Tibial nerve (tissue), 4 donors: ENCODE data around the gene PTPRT. TPM values are rescaled to one million over a fixed set of nuclear protein-coding genes. Genes with fewer than 3 reads are reported as not detected.

Experiments used
- DNase-seq, 2 donors: peaks; one replicate each; pipeline ENCODE4 v3.0.0-alpha.2; 2019; ENCODE audit warnings: low spot score in 2 of 2
- H3K27ac ChIP-seq, 4 donors: fragments of 200-600 bp; sonication (generic) in 3 of 4; one replicate each; pipeline ENCODE4 v1.5.1; 2017 to 2019; ENCODE audit warnings: mild to moderate bottlenecking in 1 of 4
- H3K27me3 ChIP-seq, 2 donors: fragments of 200-600 bp; sonication (generic) in 1 of 2; one replicate each; pipeline versions ENCODE4 v1.5.1 to v1.6.0; 2017 to 2019
- H3K36me3 ChIP-seq, 3 donors: fragments of 200-600 bp; sonication (generic); one replicate each; pipeline ENCODE4 v1.5.1; 2018 to 2019
- H3K4me1 ChIP-seq, 4 donors: fragments of 200-600 bp; sonication (generic) in 3 of 4; one replicate each; pipeline ENCODE4 v1.5.1; 2017 to 2019
- H3K4me3 ChIP-seq, 4 donors: fragments of 200-600 bp; sonication (generic) in 3 of 4; one replicate each; pipeline ENCODE4 v1.5.1; 2017 to 2019; ENCODE audit warnings: mild to moderate bottlenecking in 1 of 4, moderate library complexity in 1 of 4
- H3K9me3 ChIP-seq, 4 donors: fragments of 200-600 bp; sonication (generic) in 3 of 4; one replicate each; pipeline ENCODE4 v1.5.1; 2017 to 2019
- CTCF ChIP-seq, 5 experiments: fragments of 200-600 bp in 3 of 5; fragments of 450-650 bp in 2 of 5; sonication (generic) in 3 of 5; IDR thresholded peaks; one replicate each; pipeline ENCODE4 v1.5.1; 2016 to 2019; ENCODE audit warnings: antibody characterized with exemption in 5 of 5, mild to moderate bottlenecking in 3 of 5, moderate library complexity in 2 of 5
- EP300 ChIP-seq, 2 donors: sonication (generic); formaldehyde crosslinking; IDR thresholded peaks; one replicate each; pipeline ENCODE4 v1.6.1; 2017; ENCODE audit warnings: antibody characterized with exemption in 2 of 2, mild to moderate bottlenecking in 1 of 2
- POLR2A ChIP-seq, 2 donors: fragments of 450-650 bp; IDR thresholded peaks; one replicate each; pipeline ENCODE4 v1.6.1; 2017; ENCODE audit warnings: antibody characterized with exemption in 2 of 2, mild to moderate bottlenecking in 2 of 2, moderate library complexity in 2 of 2
- WGBS, 2 donors: methylation state at CpG; one replicate each; pipeline ENCODE4 v1.1.5; 2018; 5-methylcytosine and 5-hydroxymethylcytosine counted together
- total RNA-seq, 4 donors: library from RNA; depleted of rRNA; stranded (reverse); fragments of >200 nt; gene quantifications; one replicate each; pipeline ENCODE4 v1.1.0, GENCODE V29; 2016

The PTPRT gene
- total RNA-seq, 4 donors from 2014 or later = under 0.01 TPM; not detected in 3

- Histone ChIP-seq H3K9me3 (no peaks in the 10 kb centered on the region), H3K4me1 (peaks cover 0 to 25% (median 0%) of the 10 kb centered on the region in 4 donors)
- 27% methylated on average over 6 of the region's 6 CpGs for WGBS, 2 donors
These were observed 705.9 kb downstream of the PTPRT start for GRCh38 chr20:42483730-42484303.

GRCh38 chr20:42482808-42483207 is 706.9 kb downstream of the PTPRT start:
- H3K36me3 ChIP-seq = no peaks in the 10 kb centered on the region
- DNase-seq = no peak
- H3K4me3 ChIP-seq = no peak overlapping the region
- 89 to 90% methylated on average over 3 of the region's 3 CpGs for WGBS, 2 donors
- H3K27me3 ChIP-seq = no peaks in the 10 kb centered on the region
- peaks cover 0 to 25% (median 0%) of the 10 kb centered on the region in 4 donors for H3K4me1 ChIP-seq
- H3K27ac ChIP-seq = no peak overlapping the region
- TF ChIP-seq EP300 (IDR thresholded peaks at IDR 0.05) (no peak), POLR2A (IDR thresholded peaks at IDR 0.05) (no peak), CTCF (IDR thresholded peaks at IDR 0.05) (no peak)
- no peaks in the 10 kb centered on the region for H3K9me3 ChIP-seq

More at GRCh38 chr20:42483730-42484303, 705.9 kb downstream of the PTPRT start:
- peak in 1 of 2 donors; percentile 10 for DNase-seq
- TF ChIP-seq CTCF (IDR thresholded peaks at IDR 0.05) (peak in 1 of 5 experiments; percentile 13), EP300 (IDR thresholded peaks at IDR 0.05) (no peak)
- no peak overlapping the region for H3K27ac ChIP-seq
- no peak overlapping the region for H3K4me3 ChIP-seq
- H3K36me3 ChIP-seq = no peaks in the 10 kb centered on the region
- no peaks in the 10 kb centered on the region for H3K27me3 ChIP-seq

- DNase-seq = no peak
- H3K9me3 ChIP-seq = peaks cover 0 to 2% (median 0%) of the 10 kb centered on the region in 4 donors
- H3K36me3 ChIP-seq = no peaks in the 10 kb centered on the region
- H3K4me3 ChIP-seq = no peak overlapping the region
- no peaks in the 10 kb centered on the region for H3K4me1 ChIP-seq
- WGBS, 2 donors = 92 to 95% methylated on average over 7 of the region's 7 CpGs
- H3K27me3 ChIP-seq = no peaks in the 10 kb centered on the region
- H3K27ac ChIP-seq = no peak overlapping the region
- no peak for TF ChIP-seq CTCF (IDR thresholded peaks at IDR 0.05)
These were observed 713.9 kb downstream of the PTPRT start for GRCh38 chr20:42475773-42476172.

GRCh38 chr20:42474646-42475045 is 715.1 kb downstream of the PTPRT start:
- 76 to 87% methylated on average over 6 of the region's 6 CpGs for WGBS, 2 donors
- peaks cover 0 to 6% (median 0%) of the 10 kb centered on the region in 4 donors for H3K9me3 ChIP-seq
- no peak overlapping the region for H3K4me3 ChIP-seq
- H3K36me3 ChIP-seq = no peaks in the 10 kb centered on the region
- no peak for DNase-seq
- no peaks in the 10 kb centered on the region for H3K4me1 ChIP-seq
- TF ChIP-seq CTCF (IDR thresholded peaks at IDR 0.05) = no peak
- no peak for TF ChIP-seq EP300 (IDR thresholded peaks at IDR 0.05)
- no peak for TF ChIP-seq POLR2A (IDR thresholded peaks at IDR 0.05)
- no peaks in the 10 kb centered on the region for H3K27me3 ChIP-seq
- no peak overlapping the region for H3K27ac ChIP-seq

GRCh38 chr20:42472198-42472597 is 717.5 kb downstream of the PTPRT start:
- Histone ChIP-seq H3K4me3 (no peak overlapping the region), H3K27ac (no peak overlapping the region), H3K36me3 (no peaks in the 10 kb centered on the region), H3K9me3 (peaks cover 0 to 6% (median 0%) of the 10 kb centered on the region in 4 donors), H3K27me3 (no peaks in the 10 kb centered on the region), H3K4me1 (no peaks in the 10 kb centered on the region)
- TF ChIP-seq EP300 (IDR thresholded peaks at IDR 0.05) (no peak), CTCF (IDR thresholded peaks at IDR 0.05) (no peak), POLR2A (IDR thresholded peaks at IDR 0.05) (no peak)
- DNase-seq = no peak
- WGBS, 2 donors = 90 to 91% methylated on average over 19 of the region's 19 CpGs
